Nephron progenitor cell (in vitro differentiated cells): ENCODE results near the gene SERPINE2.
"Not testable (repeated sequence)": the region's sequence is repeated elsewhere in the genome, so short reads cannot be mapped to it uniquely, and the experiment has no call there.

ENCODE experiments used
- DNase-seq: peaks from one replicate; pipeline ENCODE4 v3.0.0; 2021
- H3K27ac Mint-ChIP-seq: 2 replicates; pipeline ENCODE4 v1.8.0; 2021; ENCODE audit warnings: mild to moderate bottlenecking, moderate library complexity, mixed read lengths
- H3K27me3 Mint-ChIP-seq: 2 replicates; pipeline ENCODE4 v1.8.0; 2021; ENCODE audit warnings: mild to moderate bottlenecking, low read depth, mixed read lengths; ENCODE audit not compliant: poor library complexity
- H3K36me3 Mint-ChIP-seq: 2 replicates; pipeline ENCODE4 v1.8.0; 2021; ENCODE audit warnings: low read depth, mixed read lengths
- H3K4me1 Mint-ChIP-seq: 2 replicates; pipeline ENCODE4 v1.8.0; 2021; ENCODE audit warnings: mixed read lengths
- H3K4me3 Mint-ChIP-seq: 2 replicates; pipeline ENCODE4 v1.8.0; 2021; ENCODE audit warnings: mild to moderate bottlenecking, moderate library complexity, mixed read lengths
- H3K9me3 Mint-ChIP-seq: 2 replicates; pipeline ENCODE4 v1.8.0; 2021; ENCODE audit warnings: mild to moderate bottlenecking, moderate library complexity, mixed read lengths
- TF ChIP-seq, protein P1 (sequence below): fragments of 200-600 bp; sonication (generic); IDR thresholded peaks from 2 replicates; pipeline ENCODE4 v1.5.0; 2021; ENCODE audit warnings: antibody characterized with exemption

SERPINE2 gene

DNA sequence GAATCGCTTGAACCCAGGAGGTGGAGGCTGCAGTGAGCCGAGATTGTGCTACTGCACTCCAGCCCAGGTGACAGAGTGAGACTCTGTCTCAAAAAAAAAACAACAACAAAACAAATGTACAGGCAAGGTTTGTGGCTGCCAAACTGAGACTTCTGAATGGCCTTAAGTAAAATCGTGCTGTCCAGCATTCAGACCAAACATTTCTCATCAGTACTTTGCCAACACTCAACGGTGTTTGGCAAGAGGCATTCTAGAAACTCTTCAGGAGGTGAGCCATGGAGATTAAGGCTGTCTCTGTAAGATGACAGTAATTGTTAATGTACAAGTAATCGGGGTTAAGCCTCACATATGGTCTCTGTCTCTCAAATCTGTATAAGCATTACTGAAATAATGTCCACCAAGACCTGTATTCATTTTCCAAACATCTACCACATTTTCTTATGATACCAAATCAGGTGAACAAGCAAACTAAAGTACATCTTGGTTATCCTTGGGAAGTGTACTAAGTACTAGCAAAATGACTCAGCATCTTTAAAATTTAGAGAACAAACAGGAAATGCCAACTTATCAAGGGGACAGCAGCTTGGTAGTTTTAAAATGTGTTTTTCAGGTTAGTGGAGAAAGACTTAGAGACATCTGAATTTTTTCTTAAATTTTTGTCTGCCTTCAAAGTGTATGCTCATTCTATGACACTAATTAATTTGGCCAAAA, 29.3 kb downstream of the SERPINE2 start:
- Mint-ChIP-seq H3K27ac (no peak overlapping the region), H3K4me3 (no peak overlapping the region), H3K27me3 (peaks cover 2% of the 10 kb centered on the region), H3K9me3 (no peaks in the 10 kb centered on the region), H3K36me3 (no peaks in the 10 kb centered on the region), H3K4me1 (peaks cover 19% of the 10 kb centered on the region)
- TF ChIP-seq, protein P1, sequence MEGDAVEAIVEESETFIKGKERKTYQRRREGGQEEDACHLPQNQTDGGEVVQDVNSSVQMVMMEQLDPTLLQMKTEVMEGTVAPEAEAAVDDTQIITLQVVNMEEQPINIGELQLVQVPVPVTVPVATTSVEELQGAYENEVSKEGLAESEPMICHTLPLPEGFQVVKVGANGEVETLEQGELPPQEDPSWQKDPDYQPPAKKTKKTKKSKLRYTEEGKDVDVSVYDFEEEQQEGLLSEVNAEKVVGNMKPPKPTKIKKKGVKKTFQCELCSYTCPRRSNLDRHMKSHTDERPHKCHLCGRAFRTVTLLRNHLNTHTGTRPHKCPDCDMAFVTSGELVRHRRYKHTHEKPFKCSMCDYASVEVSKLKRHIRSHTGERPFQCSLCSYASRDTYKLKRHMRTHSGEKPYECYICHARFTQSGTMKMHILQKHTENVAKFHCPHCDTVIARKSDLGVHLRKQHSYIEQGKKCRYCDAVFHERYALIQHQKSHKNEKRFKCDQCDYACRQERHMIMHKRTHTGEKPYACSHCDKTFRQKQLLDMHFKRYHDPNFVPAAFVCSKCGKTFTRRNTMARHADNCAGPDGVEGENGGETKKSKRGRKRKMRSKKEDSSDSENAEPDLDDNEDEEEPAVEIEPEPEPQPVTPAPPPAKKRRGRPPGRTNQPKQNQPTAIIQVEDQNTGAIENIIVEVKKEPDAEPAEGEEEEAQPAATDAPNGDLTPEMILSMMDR = no peak
- no peak for DNase-seq

DNA sequence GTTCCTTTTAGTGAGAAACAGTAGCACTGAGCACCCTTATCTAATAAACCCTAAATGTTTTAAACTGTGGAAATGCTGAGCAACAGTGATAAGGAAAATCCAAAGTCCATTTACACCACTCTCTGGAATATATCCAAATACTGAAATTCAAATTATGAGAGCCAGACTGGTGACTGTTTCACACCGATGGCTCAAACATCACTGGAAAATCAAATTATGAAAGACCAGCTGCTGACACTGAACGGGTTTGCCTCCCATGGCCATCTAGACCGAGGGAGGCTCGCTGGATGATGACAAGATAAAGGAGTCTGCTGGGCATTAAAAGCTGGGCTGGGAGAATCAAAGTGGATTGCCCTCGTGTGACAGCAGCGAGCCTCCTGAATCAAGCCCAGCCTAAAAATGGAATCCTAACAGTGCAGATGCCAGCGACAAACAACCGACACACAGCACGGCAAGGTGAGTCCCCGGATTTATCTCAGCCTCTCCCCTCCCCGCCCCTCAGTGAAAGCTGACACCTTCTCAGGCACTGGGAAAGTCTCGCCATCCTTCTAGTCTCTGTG, 30.3 kb downstream of the SERPINE2 start:
- H3K27me3 Mint-ChIP-seq = peaks cover 6% of the 10 kb centered on the region
- DNase-seq = peak; percentile 22
- H3K27ac Mint-ChIP-seq = no peak overlapping the region
- H3K36me3 Mint-ChIP-seq = no peaks in the 10 kb centered on the region
- TF ChIP-seq, protein P1 = no peak
- no peak overlapping the region for H3K4me3 Mint-ChIP-seq
- H3K4me1 Mint-ChIP-seq = peaks cover 19% of the 10 kb centered on the region
- no peaks in the 10 kb centered on the region for H3K9me3 Mint-ChIP-seq

DNA sequence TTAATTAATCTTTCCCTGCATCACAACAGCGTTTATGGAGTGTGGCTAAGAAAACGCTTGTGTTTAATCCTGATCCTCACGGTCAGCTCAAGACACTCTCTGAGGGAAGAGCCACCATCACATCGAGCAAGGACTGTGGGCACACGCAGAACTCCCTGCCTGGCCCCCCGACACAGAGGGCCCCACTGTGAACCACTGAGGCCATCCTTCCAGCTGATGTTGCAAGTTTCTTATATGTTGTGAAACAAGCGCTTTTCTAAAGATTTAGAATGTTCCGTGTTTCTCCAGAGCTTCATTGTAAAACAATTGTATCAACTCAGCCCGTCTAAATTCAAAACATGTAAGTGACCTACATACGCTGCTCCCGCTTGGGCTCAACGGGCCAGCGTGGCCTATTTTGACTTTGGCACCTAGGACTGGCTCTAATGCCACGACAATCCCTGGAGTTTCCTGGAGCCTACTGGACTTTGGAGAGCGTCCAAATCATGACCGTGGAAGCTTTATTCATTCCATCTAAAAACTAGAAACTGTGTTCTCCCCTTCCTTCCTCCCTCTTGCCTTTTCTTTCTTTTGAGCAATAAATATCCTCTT, 34.9 kb downstream of the SERPINE2 start:
- no peak for DNase-seq
- H3K27me3 Mint-ChIP-seq = peaks cover 8% of the 10 kb centered on the region
- H3K36me3 Mint-ChIP-seq = peaks cover 23% of the 10 kb centered on the region
- no peaks in the 10 kb centered on the region for H3K9me3 Mint-ChIP-seq
- TF ChIP-seq, protein P1 = no peak
- H3K4me3 Mint-ChIP-seq = no peak overlapping the region
- H3K4me1 Mint-ChIP-seq = peaks cover 28% of the 10 kb centered on the region
- no peak overlapping the region for H3K27ac Mint-ChIP-seq

DNA sequence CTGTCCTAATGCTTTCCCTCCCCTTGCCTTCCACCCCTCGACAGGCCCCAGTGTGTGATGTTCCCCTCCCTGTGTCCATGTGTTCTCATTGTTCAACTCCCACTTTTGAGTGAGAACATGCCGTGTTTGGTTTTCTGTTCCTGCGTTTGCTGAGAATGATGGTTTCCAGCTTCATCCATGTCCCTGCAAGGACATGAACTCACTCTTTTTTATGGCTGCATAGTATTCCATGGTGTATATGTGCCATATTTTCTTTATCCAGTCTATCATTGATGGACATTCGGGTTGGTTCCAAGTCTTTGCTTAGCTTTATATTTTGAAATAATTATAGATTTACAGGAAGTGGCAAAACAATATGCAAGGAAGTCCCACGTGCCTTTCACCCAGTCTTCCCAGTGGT, 38.4 kb downstream of the SERPINE2 start:
- peaks cover 44% of the 10 kb centered on the region for H3K36me3 Mint-ChIP-seq
- H3K27ac Mint-ChIP-seq, H3K9me3 Mint-ChIP-seq, H3K27me3 Mint-ChIP-seq, DNase-seq, H3K4me3 Mint-ChIP-seq: not testable (repeated sequence)
- H3K4me1 Mint-ChIP-seq = peaks cover 19% of the 10 kb centered on the region

DNA sequence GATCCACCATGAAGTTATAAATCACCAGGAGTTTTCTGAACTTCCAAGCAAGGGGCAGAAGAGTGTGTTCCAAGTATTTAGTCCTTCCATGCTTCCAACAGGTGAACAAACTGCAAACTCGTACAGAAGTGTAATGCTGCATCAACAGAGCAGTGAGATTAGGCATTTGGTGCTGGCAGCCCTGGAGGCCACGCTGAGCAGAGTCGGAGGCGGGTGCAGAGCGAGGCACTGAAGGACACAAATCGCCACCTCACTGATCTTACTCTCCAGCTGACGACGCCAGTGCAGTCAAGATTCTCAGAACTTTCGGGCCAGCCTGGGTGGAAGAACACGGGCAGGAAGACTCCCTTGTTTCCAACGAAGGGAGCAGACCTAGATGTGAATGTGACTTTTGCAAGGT, 39.2 kb downstream of the SERPINE2 start:
- no peak overlapping the region for H3K4me3 Mint-ChIP-seq
- H3K27ac Mint-ChIP-seq = no peak overlapping the region
- peaks cover 44% of the 10 kb centered on the region for H3K36me3 Mint-ChIP-seq
- no peak for DNase-seq
- H3K27me3 Mint-ChIP-seq = peaks cover 11% of the 10 kb centered on the region
- TF ChIP-seq, protein P1 = no peak
- H3K4me1 Mint-ChIP-seq = peaks cover 26% of the 10 kb centered on the region
- no peaks in the 10 kb centered on the region for H3K9me3 Mint-ChIP-seq

DNA sequence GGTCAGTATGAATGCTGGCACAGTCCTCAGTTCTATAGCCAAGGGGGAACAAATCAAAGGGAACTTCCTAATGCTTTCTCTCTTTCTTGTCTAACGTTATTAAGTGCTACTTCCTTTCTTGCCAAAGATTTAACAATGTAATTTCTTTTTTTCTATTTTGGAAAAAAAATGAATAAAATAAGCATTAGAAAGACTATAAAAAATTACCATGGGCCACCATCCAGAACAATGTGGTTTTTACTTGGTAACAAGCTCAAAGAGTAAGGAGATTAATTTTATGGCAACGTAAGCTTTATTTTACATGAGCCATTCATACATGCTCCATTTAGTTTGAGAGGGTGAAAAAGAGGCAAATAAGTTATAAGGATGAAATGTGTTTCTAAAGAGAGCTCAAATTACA, 40.1 kb downstream of the SERPINE2 start:
- Mint-ChIP-seq H3K27me3 (peaks cover 8% of the 10 kb centered on the region), H3K36me3 (peaks cover 44% of the 10 kb centered on the region), H3K4me1 (peaks cover 33% of the 10 kb centered on the region), H3K4me3 (no peak overlapping the region), H3K27ac (no peak overlapping the region), H3K9me3 (no peaks in the 10 kb centered on the region)
- no peak for DNase-seq
- TF ChIP-seq, protein P1 = no peak
